Duodenal mucosa (tissue), 2 donors: ENCODE data around the gene GALNTL6.

Experiments
- H3K27ac ChIP-seq: one replicate; pipeline ENCODE4 v1.7.0; 2013; ENCODE audit warnings: low read depth, low read length
- H3K27me3 ChIP-seq, 2 donors: one replicate each; pipeline ENCODE4 v1.7.0; 2013; ENCODE audit warnings: low read length in 2 of 2, control low read depth in 1 of 2; ENCODE audit not compliant: insufficient read depth in 2 of 2, control insufficient read depth in 1 of 2
- H3K36me3 ChIP-seq, 2 donors: one replicate each; pipeline ENCODE4 v1.7.0; 2013; ENCODE audit warnings: low read length in 2 of 2, control low read depth in 1 of 2; ENCODE audit not compliant: insufficient read depth in 2 of 2, control insufficient read depth in 1 of 2
- H3K4me1 ChIP-seq, 2 donors: one replicate each; pipeline ENCODE4 v1.7.0; 2013; ENCODE audit warnings: low read length in 2 of 2, control low read depth in 1 of 2; ENCODE audit not compliant: insufficient read depth in 2 of 2, control insufficient read depth in 1 of 2
- H3K4me3 ChIP-seq, 2 donors: one replicate each; pipeline ENCODE4 v1.7.0; 2013; ENCODE audit warnings: low read length in 2 of 2, low read depth in 1 of 2
- H3K9ac ChIP-seq, 2 donors: one replicate each; pipeline ENCODE4 v1.7.0; 2013; ENCODE audit warnings: low read length in 2 of 2, low read depth in 1 of 2
- H3K9me3 ChIP-seq, 2 donors: one replicate each; pipeline ENCODE4 v1.7.0; 2013; ENCODE audit warnings: low read length in 2 of 2, control low read depth in 1 of 2; ENCODE audit not compliant: control insufficient read depth in 1 of 2

GALNTL6 gene

DNA sequence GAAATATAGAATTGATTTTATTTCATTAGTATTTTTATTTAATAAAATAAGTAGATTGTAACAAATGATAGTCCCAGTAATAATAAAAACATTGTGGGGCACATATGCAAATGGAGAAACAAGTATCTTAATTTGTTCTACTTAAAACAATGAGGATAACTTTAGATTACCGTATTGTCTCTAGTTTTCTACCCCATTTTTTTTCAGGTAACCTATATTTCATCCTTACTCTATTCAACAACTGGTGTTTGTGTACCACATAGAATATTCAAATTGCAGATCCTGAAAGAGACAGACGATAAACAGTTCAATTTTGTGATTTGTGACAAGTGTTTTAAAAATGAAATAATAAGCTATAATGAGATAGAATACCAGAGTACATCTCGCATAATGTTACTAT lies 671.8 kb downstream of the GALNTL6 start:
- no peaks in the 10 kb centered on the region for H3K9me3 ChIP-seq
- H3K9ac ChIP-seq = no peak overlapping the region
- H3K27ac ChIP-seq = no peak overlapping the region
- H3K4me3 ChIP-seq = no peak overlapping the region
- no peaks in the 10 kb centered on the region for H3K36me3 ChIP-seq
- no peaks in the 10 kb centered on the region for H3K4me1 ChIP-seq
- H3K27me3 ChIP-seq = no peaks in the 10 kb centered on the region

DNA sequence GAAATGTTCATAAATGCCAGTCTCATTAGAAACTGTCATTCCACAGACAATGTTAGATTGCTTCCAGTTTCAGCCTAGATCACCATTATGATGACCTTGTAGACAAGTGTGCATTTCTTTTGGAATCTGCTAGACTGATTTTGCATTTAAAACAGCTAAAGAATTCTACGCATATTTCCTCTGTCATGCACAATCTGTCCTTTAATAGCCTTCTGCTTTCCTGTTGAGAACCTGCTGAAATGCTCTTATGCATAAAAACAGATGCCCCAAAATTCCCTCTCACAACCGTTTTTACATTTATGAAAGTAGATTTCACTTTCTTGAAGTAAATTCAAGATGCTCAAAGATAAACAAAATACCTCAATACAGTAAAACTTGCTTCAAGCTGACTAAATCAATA lies 673.3 kb downstream of the GALNTL6 start:
- no peak overlapping the region for H3K27ac ChIP-seq
- H3K9me3 ChIP-seq = no peaks in the 10 kb centered on the region
- no peak overlapping the region for H3K4me3 ChIP-seq
- H3K4me1 ChIP-seq = no peaks in the 10 kb centered on the region
- H3K27me3 ChIP-seq = no peaks in the 10 kb centered on the region
- H3K9ac ChIP-seq = no peak overlapping the region
- no peaks in the 10 kb centered on the region for H3K36me3 ChIP-seq

DNA sequence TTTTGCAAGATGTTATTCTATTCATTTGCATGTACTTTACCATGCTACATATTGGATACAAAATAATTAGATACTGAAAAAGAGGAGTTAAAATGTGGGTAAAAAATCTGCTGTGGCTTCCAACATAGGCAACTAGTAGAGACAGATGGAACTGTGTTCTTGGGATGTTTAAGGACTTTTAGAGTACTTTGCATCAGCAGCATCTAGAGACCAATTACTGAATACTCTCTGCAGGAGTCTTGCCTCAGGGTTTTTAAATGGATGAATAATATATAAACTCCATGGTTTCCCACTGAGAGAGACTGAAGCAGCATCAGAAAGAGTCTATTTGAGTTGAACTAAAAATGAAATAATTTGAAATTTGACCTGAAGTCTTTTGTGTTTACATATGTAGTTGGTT lies 676.7 kb downstream of the GALNTL6 start:
- no peaks in the 10 kb centered on the region for H3K27me3 ChIP-seq
- H3K4me1 ChIP-seq = no peaks in the 10 kb centered on the region

DNA sequence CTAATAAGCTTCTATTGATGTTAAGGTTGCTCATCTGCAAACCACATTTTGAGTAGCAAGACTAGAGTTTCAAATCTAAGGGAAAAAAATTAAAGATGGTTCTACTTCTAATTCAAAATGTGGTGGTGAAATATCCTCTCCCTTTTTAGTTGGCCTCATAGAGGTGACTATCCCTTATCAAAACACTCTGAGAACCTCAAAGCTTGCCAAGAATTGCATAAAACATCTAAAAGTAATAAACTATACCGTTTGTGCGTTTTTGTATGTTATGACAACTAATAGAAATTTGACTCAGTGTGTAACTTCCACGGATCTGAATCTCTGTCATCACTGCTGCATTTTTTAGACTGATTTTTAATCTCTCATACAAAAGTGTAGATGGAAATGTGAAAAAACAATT lies 682.6 kb downstream of the GALNTL6 start:
- Histone ChIP-seq H3K27me3 (no peaks in the 10 kb centered on the region), H3K4me3 (no peak overlapping the region), H3K9ac (no peak overlapping the region), H3K9me3 (no peaks in the 10 kb centered on the region), H3K4me1 (no peaks in the 10 kb centered on the region), H3K36me3 (no peaks in the 10 kb centered on the region), H3K27ac (no peak overlapping the region)

More for the DNA sequence above, 676.7 kb downstream of the GALNTL6 start:
- H3K27ac ChIP-seq = no peak overlapping the region
- no peaks in the 10 kb centered on the region for H3K9me3 ChIP-seq
- H3K36me3 ChIP-seq = no peaks in the 10 kb centered on the region
- H3K4me3 ChIP-seq = no peak overlapping the region
- H3K9ac ChIP-seq = no peak overlapping the region

DNA sequence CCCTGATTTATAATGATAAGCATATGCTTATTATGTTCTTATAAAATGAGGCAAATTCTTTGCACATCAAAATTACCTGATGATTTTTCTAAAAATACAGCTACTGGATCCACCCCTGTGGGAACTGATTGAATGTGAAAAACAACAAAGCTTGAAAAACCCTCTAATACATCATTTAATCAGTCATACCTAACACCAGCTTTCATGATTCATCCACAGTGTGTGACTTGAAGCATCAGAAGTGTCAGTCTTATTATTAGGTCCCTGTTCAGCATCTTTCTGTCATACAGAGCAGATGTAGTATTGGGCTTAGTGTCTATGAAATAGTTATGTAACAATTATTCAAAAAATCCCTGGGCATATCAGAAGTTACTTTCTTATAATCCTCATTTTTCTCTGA lies 684.1 kb downstream of the GALNTL6 start:
- Histone ChIP-seq H3K9me3 (no peaks in the 10 kb centered on the region), H3K36me3 (no peaks in the 10 kb centered on the region), H3K4me3 (no peak overlapping the region), H3K9ac (no peak overlapping the region), H3K27me3 (no peaks in the 10 kb centered on the region), H3K27ac (no peak overlapping the region), H3K4me1 (no peaks in the 10 kb centered on the region)

DNA sequence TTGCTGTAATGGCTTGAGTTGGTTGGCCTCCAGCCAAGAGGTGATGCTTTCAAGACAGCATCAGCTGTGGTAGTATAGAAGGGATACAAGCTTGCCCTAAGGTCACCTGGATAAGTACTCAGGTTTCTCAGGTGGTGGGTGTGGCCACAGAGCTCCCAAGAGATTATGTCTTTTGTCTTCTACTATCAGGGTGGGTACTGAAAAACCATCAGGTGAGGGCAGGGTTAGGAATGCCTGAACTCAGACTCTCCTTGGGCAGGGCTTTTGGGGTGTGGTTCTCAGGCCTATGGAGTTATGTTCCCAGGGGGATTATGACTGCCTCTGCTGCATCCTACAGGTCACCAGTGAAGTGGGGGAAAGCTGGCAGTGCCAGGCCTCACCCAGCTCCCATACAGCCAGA lies 700.8 kb downstream of the GALNTL6 start:
- Histone ChIP-seq H3K27ac (no peak overlapping the region), H3K4me1 (no peaks in the 10 kb centered on the region), H3K9ac (no peak overlapping the region), H3K4me3 (no peak overlapping the region), H3K36me3 (no peaks in the 10 kb centered on the region), H3K27me3 (no peaks in the 10 kb centered on the region), H3K9me3 (no peaks in the 10 kb centered on the region)

DNA sequence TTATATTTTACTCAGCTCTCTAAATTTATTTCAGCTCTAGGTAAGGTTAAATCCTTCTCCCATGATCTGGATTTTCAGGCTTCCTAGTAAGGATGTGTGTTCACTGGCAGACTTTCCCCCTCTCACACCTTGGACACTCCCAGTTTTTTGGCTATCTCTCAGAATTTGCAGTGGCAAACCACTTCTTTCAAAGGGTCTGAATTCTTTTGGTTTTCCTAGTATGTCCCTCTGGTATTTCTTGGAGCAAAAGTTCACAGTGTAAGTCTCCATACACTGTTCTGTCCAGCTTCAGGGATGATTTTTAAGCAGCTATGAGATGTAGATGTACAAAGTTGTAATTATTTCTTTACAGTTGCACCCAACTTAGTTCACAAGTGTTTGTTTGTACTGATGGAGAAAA lies 701.6 kb downstream of the GALNTL6 start:
- Histone ChIP-seq H3K4me3 (no peak overlapping the region), H3K27ac (no peak overlapping the region), H3K9me3 (no peaks in the 10 kb centered on the region), H3K4me1 (no peaks in the 10 kb centered on the region), H3K27me3 (no peaks in the 10 kb centered on the region), H3K9ac (no peak overlapping the region), H3K36me3 (no peaks in the 10 kb centered on the region)

DNA sequence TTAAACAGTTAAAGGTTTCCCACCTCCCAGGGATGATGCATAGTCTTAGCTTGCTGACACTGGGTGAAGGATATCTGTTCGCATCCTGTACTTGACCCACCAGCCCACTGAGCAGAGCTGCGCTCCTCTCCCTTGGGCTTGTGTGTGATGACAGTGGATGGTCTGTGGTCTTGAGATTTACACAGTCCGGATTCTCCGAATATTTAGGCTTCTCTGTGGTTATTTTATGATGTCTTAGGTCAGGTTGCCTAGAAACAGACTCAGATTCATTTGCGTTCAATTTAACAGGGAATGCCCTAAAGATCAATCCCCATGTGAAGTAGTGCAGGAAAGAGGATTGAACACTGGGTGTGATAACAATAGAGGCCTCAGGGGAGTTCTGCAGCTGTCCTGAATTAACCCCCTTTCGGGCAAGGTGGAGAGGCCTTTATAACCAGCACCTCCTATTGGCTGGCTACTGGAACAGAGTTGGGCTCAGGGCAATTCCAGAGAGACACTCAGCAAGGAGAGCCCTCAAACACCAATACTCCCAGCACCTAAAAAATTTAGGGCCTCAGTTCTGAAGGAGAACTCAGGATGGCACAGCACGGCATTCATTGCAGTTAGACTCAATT lies 702.2 kb downstream of the GALNTL6 start:
- Histone ChIP-seq H3K4me1 (no peaks in the 10 kb centered on the region), H3K27ac (no peak overlapping the region), H3K27me3 (no peaks in the 10 kb centered on the region), H3K36me3 (no peaks in the 10 kb centered on the region), H3K9ac (no peak overlapping the region), H3K9me3 (no peaks in the 10 kb centered on the region), H3K4me3 (no peak overlapping the region)

DNA sequence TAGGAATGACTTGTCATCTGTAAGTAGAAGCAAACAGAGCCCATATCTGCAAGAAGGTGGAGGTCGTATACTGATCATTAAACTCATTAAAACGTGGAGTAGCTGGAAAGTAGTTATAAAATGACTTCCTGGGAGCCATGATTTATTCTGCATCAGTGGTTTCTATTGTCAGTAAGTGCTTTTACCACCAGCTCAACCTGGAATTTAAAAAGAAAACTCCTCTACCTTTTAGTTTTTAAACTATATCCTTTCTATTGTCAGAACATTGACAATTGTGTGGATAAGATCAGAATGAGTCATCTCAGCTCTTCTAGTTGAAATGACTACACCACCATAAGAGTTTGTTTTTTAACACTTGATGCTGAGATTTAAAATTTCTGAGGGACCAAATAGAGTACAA lies 704.2 kb downstream of the GALNTL6 start:
- no peaks in the 10 kb centered on the region for H3K27me3 ChIP-seq
- no peak overlapping the region for H3K9ac ChIP-seq
- H3K4me3 ChIP-seq = no peak overlapping the region
- no peak overlapping the region for H3K27ac ChIP-seq
- no peaks in the 10 kb centered on the region for H3K36me3 ChIP-seq
- no peaks in the 10 kb centered on the region for H3K4me1 ChIP-seq
- no peaks in the 10 kb centered on the region for H3K9me3 ChIP-seq

DNA sequence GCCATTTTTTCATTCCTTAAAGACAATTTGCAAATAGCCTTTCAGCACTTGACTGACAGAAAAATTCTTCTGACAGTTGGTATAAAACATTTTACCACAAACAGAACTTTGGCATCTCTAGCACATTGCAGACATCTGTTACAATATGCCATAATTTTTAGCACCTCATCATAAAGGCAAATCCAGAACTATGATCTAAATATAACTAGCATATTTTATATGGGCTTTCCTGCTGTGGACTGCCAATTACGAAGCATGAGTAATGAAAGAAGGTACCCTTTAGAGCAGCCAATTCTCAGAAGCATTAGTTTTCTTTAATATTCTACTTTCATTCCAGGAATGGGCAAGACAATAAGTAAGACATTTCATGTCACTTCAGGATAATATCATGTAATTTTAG lies 708.0 kb downstream of the GALNTL6 start:
- H3K9ac ChIP-seq = no peak overlapping the region
- no peaks in the 10 kb centered on the region for H3K36me3 ChIP-seq
- no peaks in the 10 kb centered on the region for H3K27me3 ChIP-seq
- H3K4me3 ChIP-seq = no peak overlapping the region
- no peak overlapping the region for H3K27ac ChIP-seq
- no peaks in the 10 kb centered on the region for H3K9me3 ChIP-seq
- no peaks in the 10 kb centered on the region for H3K4me1 ChIP-seq

DNA sequence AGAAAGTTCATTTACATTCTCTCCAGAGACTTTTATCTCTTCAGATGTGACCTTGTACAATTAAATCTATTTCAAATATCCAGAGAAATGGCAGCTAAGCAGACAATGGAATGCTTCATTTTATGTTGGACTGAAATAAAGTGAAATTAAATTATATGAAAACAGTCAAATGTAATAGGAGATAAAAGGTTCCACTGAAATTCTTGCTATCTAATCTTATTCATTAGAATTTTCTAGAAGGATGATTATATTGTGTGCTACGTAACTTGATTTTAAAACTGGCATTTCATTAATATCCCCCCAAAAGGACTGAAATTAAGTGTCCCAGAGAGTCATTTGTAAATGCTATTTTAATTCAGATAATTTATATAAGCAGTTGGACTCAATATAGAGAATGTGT lies 708.5 kb downstream of the GALNTL6 start:
- no peak overlapping the region for H3K9ac ChIP-seq
- no peak overlapping the region for H3K4me3 ChIP-seq
- no peaks in the 10 kb centered on the region for H3K9me3 ChIP-seq
- no peaks in the 10 kb centered on the region for H3K36me3 ChIP-seq
- no peaks in the 10 kb centered on the region for H3K27me3 ChIP-seq
- no peaks in the 10 kb centered on the region for H3K4me1 ChIP-seq
- H3K27ac ChIP-seq = no peak overlapping the region
